Measurements from ENCODE around the gene DHRS13.

GRCh38 chr17:28938552-28938951, 35.7 kb upstream of the DHRS13 start:
- TF ChIP-seq CTCF (IDR thresholded peaks at IDR 0.05; ENCODE audit: borderline replicate concordance, extremely low read depth, low read length, poor library complexity, severe bottlenecking) (no peak), EZH2 (IDR thresholded peaks at IDR 0.05; ENCODE audit: borderline replicate concordance, low read depth, low read length, severe bottlenecking) (no peak)

Measured in DND-41 (cell line).